Embryonic facial prominence (tissue), 1 donor: ENCODE measurements around the gene BDNF.

Experiments
- DNase-seq: peaks from one replicate; pipeline ENCODE4 v3.0.0-alpha.2; 2016; ENCODE audit errors: extremely low spot score

The BDNF gene

DNA sequence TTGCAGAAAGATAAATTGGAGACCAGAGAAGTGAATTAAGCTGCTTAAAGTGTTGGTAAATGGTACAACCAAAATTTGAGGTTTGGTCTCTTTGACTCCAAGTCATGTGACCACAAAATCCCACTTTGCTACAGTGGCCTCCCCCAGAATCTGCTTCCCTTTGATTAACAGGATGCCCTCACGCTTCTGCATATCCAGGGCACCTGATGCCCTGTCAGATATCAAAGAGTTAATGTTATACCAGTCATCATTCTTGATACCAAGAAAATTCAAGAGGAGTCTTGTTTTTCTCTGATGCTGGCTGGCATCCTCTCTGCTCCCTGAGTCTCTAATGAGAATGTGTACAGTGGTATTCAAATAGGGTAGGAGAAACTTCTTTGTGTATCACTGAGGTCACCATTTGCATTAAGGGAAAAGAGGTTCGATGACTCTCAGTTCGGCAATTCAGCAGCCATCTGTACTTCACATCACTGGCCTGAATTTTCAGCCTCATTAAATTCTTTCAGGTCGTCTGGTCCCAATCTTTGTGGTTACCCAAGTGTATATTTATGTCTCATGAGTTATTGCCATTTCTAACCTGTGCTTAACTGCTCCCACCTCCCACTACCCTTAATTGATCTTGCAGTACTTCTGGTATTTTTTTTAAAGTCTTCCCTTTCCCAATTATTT, 73.9 kb downstream of the BDNF start:
- DNase-seq = no peak

GRCh38 chr11:27625347-27625912, 74.8 kb downstream of the BDNF start:
- no peak for DNase-seq

GRCh38 chr11:27623945-27624523, 76.2 kb downstream of the BDNF start:
- DNase-seq = no peak

DNA sequence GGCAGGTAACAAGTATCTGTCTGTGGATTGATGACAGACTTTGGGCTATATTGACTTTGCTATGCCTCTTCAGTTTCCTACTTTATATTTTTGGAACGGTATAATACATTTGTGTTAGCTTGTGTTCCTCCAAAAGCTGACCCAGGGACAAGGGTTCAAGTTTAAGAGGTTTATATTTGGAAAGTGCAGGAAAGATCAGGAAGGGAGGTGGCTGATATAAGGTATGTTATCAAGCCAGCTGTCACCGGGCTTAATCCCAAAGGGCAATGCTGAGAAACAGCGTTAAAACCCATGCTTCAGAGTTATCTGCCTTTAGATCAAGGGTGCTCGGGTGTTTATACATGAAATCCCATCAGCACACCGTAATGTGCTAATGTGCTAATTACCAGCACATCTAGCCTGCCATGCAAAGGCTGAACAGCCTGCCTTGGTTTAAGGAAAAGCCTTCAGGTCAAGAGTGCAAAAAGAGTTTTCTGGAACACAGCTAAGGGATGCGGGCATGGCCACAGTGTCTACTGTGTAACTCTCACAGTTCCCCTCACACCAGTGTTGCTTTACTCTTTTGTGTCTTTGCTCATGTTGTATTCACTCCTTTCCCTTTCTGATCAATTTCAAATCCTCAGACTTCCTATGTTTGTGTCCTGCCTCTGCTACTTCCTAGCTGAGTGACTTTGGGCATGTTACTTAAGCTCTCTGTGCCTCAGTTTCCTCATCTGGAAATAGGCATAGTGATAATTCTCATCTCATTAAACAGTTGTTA, 77.5 kb downstream of the BDNF start:
- DNase-seq = no peak

DNA sequence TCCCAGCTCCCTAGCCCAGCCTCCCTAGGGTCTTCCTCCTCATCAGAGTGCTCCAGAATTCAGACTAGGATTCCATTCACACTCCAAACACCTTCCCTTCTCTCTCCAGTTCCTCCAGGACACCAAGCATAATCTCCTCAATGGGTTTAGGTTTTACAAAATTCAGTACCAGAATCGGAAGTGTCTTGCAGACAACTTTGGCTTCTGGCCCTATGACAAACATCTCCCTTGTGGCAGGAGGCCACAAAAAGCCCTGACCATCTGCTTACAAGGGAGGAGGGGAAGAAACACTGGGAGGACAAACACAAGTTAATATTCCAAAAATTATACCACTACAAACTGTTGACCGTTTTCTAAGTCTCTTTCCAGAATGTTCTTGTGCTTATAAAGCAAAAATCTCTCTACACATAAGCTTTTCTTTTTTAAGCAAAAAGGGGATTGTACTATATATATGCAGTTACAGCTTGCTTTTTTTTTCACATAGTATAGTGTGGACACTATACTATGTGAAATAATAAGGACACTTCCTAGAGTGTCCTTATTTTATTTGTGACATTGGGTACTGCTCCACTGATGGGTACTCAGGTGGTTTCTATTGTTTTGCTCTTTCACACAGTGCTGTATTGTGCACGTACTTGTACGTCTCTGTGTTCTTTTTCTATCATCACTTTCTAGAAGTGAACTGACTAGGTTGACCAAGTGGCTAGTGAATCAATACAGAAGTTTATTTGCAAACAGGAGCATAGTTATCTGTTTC, 78.7 kb downstream of the BDNF start:
- no peak for DNase-seq

DNA sequence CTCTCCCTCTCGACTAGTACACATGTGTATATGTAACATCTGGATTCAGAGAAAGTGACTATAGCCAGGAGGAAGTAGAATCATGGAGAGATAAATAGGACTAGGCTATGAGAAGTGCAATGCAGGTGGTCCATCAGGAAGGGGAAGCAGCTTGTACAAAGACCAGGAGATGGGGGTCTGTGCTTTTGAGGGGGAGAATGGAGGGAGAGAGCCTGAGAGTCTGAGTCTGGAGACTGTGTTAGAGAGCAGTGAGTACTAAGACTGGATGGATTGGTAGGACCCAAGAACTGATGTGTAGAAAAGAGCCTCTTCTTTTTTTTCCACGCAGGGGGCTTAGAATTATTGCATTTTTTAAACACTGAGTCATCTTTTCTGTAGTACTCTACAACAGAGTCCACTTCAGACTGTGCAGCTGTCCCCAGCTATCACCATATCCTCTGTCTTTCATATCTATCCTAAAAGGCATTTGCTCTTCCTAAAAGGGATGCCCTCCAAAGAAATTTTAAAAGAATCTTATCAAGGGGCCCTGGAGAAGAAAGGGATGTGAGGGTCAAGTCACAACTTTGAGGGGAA, 80.4 kb downstream of the BDNF start:
- no peak for DNase-seq

DNA sequence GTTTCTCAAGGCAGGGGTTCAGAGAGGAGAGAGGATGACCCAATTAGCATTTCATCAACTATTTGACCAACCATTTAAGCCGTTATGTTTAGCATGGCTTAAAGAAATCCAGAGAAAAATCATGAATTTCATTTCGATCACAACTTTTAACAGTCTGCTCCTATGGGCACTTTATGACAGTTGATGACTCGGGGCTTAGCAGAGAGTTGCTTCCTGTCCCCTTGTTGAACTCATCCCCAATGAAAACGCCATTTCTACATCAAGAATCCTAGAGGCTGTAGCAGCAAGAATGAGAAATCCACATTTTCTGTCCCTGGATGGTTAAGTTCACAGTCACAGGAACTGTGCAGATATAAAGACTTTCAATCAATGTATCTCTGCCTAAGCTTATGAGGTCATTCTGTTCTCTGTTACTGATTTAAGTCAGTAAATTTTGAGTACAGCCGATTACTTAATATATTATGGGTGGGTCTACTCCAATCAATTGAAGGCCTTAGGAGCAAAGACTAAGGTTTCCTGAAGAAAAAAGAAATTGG, 81.1 kb downstream of the BDNF start:
- no peak for DNase-seq

GRCh38 chr11:27618281-27618915, 81.9 kb downstream of the BDNF start:
- no peak for DNase-seq

DNA sequence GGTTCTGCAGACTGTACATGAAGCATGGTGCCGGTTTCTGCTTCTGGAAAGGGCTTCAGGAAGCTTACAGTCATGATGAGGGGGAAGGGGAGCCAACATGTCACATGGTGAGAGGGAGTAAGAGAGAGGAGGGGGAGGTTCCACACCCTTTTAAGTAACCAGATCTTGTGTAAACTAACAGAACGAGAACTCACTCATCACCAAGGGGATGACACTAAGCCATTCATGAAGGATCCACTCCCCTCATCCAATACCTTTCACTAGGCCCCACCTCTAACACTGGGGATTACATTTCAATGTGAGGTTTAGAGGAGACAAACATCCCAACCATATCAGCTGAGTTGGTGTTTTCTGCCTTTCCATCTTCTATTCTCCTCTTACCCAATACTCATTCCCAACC, 83.5 kb downstream of the BDNF start:
- no peak for DNase-seq

GRCh38 chr11:27615833-27616232, 84.4 kb downstream of the BDNF start:
- no peak for DNase-seq

GRCh38 chr11:27614092-27614491, 86.2 kb downstream of the BDNF start:
- no peak for DNase-seq

GRCh38 chr11:27612932-27613880, 87.0 kb downstream of the BDNF start:
- peak; percentile 15 for DNase-seq

DNA sequence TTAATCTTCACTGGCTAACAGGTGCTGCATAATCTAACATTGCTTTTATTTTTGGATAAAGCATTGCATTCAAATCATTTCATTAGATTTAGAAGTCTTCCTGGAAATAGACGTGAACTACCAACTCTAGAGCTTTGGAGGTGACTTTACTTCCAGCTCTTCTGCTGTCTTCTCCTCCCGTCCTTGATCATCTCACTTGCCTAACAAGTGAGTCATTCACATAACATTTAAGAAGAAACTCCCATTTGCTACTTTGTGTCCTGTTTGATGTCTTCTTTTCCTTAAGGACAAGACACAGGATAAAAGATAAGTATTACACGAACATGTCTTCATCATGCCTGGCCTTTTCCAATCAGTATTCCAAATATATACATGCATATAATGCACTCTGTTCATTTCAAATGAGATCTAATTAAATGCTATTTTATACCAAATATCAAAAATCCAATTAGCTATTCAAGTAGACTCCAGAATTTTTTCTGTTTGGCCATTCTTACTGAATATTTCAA, 88.3 kb downstream of the BDNF start:
- no peak for DNase-seq

DNA sequence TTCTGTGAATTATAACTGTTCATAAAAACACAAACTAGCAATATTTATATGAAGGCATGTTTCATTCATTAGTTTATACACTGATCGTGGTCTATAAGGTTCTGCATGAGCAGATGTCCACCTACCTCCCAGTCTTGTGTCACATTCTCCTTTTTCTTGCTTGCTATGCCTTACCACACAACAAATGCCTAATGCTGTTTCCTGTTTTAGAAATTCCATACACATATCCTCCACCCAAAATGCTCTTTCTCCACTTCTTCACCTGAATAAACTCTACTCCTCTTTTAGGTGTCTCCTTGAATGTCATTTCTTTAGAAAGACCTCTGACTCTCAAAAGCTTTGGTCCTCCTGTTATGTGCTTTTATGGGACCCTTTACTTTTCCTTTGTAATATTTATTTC, 88.9 kb downstream of the BDNF start:
- DNase-seq = no peak

- DNase-seq = no peak
Measured at GRCh38 chr11:27610946-27611345, 89.3 kb downstream of the BDNF start.

DNA sequence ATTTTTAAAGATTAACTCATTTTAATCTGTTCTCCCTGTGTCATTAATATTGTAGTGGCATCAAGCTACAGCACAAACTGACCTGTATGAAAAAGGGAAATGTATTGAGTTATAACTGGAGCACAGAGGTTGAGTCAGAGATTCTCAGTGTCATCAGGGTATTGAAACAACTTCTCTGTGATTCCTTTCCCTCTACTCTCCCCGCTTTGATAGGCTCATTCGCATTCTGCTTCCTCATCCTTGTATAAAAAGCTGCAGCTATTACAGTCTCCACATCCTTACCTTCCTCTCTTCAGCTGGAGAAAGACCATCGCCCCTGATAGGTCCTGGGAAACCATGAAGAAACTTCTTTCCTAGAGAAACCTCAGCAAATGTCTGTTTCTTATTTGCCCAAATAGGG, 90.0 kb downstream of the BDNF start:
- DNase-seq = no peak

- no peak for DNase-seq
Measured at GRCh38 chr11:27608951-27609350, 91.3 kb downstream of the BDNF start.

DNA sequence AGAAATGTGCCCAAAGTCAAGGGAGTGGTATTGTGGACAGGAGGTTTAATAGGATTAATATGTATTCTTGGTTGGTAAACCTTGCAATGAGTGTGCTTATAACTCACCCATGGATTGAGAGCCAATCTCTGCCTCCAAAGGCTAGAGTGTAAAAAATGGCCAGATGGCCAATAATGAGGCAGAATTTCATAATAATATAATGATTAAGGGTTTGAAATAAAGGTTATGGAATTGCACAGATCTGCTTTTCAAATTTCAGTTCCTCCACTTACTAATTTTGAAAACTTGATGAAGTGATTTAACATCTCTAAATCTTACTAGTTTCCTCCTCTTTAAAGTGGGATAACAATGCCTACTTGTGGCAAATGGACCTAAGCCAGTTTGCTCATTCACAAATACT, 94.8 kb downstream of the BDNF start:
- no peak for DNase-seq
